GM20000 (cell line): ENCODE results near the gene QRICH1.

Experiments
- DNase-seq: peaks from one replicate; pipeline ENCODE4 v3.0.0; 2012; ENCODE audit warnings: low spot score
- TF ChIP-seq, protein P1 (sequence below): IDR thresholded peaks from 2 replicates; pipeline ENCODE4 v1.5.1; 2012; ENCODE audit warnings: mild to moderate bottlenecking, control low read depth; ENCODE audit errors: extremely low read depth, missing control alignments

Gene QRICH1

DNA sequence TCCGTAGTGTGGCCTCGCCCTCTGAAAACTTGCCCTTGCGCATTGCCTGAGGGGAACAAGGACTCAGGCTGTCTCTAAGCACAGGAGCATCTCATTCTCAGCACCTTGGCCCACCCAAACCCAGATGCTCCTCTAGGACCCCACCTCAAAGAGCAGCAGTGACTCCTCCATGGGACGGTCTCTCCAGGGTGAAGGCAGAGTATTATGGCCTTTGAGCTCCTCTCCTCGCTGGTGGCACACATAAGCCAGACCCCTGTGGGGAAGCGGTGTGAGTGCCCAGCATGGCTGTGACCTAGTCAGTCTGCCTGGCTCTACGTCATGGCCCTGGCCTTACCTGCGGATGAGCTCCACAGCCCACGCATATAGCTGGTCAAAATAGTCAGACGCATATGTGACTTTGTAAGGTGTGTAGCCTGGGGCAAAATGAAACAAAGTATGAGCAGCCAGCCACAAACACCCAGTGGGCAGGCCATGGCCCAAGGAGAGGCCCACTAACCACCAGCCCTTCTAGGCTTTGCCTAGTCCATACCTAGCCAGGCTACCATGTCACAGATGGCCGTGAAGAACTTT, 6.3 kb upstream of the QRICH1 start:
- TF ChIP-seq, protein P1, sequence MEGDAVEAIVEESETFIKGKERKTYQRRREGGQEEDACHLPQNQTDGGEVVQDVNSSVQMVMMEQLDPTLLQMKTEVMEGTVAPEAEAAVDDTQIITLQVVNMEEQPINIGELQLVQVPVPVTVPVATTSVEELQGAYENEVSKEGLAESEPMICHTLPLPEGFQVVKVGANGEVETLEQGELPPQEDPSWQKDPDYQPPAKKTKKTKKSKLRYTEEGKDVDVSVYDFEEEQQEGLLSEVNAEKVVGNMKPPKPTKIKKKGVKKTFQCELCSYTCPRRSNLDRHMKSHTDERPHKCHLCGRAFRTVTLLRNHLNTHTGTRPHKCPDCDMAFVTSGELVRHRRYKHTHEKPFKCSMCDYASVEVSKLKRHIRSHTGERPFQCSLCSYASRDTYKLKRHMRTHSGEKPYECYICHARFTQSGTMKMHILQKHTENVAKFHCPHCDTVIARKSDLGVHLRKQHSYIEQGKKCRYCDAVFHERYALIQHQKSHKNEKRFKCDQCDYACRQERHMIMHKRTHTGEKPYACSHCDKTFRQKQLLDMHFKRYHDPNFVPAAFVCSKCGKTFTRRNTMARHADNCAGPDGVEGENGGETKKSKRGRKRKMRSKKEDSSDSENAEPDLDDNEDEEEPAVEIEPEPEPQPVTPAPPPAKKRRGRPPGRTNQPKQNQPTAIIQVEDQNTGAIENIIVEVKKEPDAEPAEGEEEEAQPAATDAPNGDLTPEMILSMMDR, result no peak
- no peak for DNase-seq

DNA sequence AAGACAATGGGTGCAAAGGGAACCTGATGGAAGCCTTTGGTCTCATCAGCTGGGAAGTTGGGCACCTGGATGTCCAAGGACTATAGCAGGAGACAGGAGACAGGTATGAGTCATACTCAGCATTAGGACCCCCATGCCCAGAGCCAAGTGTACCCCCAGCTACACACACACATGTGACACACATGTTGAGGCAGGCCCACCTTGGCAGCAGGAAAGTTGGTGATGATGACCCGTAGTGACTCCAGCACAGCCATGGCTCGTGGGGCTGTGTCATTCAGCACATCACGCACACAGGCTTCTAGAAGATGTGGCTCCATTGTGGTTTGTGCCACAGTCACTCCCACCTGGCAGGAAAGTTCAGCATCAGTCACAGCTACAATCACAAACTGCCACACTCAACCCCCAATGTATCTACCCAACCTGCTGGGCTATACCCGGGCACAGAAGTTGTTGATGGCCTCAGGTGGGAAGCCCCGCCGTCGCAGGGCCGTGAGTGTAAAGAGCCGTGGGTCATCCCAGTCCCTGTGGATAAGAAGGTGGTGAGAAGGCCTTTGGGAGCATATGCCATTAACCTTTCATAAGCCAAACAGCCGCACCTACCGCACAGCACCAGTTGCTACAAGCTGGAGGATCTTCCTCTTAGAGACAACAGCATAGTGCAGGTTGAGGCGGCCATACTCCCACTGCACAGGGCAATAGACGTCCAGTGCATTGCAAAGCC, 5.2 kb upstream of the QRICH1 start:
- TF ChIP-seq, protein P1, result no peak
- DNase-seq, result no peak

DNA sequence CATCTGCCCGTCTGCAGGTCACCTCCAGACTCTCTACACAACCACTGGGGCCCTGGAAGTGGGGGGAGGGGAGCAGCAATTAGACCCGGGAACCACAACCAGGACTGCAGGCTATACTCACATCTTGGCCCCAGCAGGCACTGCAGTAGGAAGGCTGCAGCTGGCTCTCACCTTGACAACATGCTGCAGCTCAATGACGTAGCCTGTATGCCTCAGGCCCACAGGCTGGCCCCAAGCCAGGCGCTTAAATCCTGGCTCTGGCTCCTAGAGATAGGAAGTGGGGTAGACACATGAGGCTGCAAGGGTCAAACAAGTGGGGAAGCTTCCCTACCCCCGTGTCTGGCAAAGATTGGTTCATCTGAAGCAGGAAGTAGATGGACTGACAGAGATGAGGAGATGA, 4.6 kb upstream of the QRICH1 start:
- DNase-seq, result no peak
- TF ChIP-seq, protein P1, result no peak

DNA sequence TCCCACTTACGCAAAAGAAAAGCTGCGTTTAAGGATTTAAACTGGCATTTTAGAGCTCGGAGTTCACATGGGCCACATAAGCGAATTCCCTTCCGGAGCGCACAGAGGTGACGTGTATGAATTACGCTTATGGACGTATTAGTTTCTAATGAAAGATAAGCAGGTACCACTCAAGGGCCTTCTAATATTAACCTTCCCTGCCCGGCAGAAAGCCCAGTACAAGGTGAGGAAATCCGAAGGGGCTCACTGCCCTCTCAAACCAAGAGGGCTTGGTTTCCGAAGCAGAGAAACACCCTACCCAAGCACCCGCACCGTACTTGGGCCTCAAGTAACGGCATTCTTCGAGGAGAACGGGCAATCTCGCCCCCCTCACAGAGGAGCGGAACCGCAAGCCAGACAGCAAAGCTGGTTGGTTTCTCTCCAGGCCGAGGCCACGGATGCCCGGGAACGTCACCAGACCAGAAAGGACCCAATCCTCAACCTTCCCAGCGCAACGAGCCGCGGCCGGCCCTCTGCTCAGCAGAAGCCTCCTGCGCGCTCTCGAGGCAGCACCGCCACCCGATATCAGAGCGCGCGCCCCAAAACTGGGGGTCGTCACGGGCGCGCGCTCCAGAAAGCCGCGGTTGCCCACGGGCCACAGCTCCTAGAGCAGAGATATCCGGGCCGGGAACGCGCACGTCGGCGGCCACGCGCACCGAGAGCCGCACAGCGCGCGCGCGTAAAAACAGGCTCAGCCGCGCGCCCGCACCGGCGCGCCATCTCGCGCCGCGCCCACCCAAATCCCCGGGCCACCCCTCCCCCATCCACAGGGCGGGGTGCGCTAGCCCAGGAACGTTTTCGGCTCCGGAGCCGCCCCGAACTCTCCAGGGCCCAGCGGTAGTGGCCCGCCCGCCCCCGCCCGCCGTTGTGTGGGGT, 676 bp downstream of the QRICH1 start:
- peak; percentile 78 for DNase-seq
- TF ChIP-seq, protein P1, result no peak

DNA sequence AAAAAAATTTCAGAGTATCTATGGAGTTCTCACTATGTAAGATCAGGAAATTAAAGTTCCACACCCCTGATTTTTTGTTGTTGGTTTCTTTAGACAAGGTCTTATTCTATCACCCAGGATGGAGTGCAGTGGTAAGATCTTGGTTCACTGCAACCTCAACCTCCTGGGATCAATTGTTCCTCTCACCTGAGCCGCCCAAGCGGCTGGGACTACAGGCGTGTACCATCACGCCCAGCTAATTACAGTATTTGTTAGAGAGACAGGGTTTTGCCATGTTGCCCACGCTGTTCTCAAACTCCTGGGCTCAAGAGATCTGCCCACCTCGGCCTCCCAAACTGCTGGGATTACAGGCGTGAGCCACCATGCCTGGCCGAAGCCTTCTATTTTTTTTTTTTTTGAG, 12.4 kb downstream of the QRICH1 start:
- DNase-seq, result no peak
- TF ChIP-seq, protein P1, result no peak

DNA sequence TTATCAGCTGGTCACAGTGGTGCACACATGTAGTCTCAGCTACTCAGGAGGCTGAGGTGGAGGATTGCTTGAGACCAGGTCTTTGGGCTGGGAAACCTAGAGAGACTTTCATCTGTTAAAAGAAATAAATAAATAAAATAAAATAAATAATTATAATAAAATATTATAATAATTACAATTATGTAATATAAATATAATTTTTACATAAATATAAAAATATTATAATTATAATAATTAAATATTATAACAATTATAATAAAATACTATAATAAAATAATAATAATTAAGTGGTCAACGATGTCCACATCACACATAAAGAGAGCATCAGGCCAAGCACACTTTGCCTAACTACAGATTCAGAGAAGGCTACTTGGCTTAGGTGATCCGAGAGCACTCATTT, 14.6 kb downstream of the QRICH1 start:
- no peak for DNase-seq
- TF ChIP-seq, protein P1, result no peak

DNA sequence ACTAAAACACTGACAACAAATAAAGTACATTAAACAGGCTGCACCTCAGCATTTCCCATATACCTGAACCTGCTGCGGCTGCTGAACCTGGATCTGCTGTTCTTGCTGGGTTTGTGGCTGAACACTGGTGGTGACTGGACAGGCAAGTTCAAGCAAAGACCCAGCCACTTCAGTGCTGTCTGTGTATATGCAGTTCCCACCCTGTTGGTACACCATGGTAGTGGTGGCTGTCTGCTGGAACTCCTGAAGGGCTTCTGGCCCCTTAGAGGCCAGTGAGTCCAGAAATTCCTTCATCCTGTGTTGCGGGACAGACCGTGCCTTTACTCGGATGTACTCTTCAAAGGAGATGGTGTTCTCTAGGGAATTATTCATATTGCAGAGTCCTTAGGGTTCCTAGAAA, 17.2 kb downstream of the QRICH1 start:
- no peak for DNase-seq
- TF ChIP-seq, protein P1, result no peak
